Measurements from ENCODE around the gene ZNF609. TPM values are rescaled to one million over a fixed set of nuclear protein-coding genes. Genes with fewer than 3 reads are reported as not detected.

Gene ZNF609
- total RNA-seq, 1 donor: 20.6 TPM

DNA sequence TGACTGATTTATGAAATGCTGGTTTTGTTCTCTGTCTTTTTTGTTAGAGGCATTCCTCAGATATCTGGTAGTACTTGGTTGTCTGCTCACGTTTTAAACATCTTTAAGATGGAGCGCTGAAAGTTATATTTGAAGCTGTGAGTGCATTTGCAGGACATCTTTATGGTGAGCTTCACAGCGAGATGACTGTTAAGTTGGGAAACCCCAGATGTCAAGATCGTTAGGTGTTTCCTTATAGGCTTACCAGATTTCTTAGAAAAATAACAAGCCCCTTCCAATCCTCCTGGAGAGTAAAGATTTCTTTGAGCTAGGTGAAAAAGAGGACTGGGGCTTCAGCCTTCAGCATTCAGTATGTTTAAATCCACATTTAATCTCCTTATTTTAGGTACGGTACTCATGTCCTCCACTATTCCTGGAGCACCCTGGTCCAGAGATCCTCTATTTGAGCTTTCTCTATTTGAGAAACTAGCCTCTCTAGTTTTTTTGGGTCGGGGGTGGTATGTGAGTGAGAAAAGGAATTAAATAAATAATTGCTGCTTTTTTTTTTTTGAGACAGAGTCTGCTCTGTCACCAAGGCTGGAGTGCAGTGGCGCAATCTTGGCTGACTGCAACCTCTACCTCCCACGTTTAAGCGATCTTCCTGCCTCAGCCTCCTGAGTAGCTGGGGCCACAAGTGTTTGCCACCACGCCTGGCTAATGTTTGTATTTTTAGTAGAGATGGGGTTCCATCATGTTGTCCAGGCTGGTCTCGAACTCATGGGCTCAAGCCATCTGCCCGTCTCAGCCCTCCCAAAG lies 72.3 kb downstream of the ZNF609 start:
- TF ChIP-seq CTCF (IDR thresholded peaks at IDR 0.05; ENCODE audit: extremely low read depth, low read depth, low read length): no peak
- H3K36me3 ChIP-seq (ENCODE audit: insufficient read depth, low read length): no peaks in the 10 kb centered on the region
- no peak overlapping the region for H3K27ac ChIP-seq (ENCODE audit: low read depth, low read length)
- no peak overlapping the region for H2AFZ ChIP-seq (ENCODE audit: low read length)
- no peak overlapping the region for H3K4me3 ChIP-seq (ENCODE audit: insufficient read depth, low read length)
- peaks cover 28% of the 10 kb centered on the region for H4K20me1 ChIP-seq (ENCODE audit: insufficient read depth, low read length)
- H3K9me3 ChIP-seq (ENCODE audit: low read depth, low read length): no peaks in the 10 kb centered on the region
- H3K79me2 ChIP-seq (ENCODE audit: insufficient read depth, low read length): peaks cover 78% of the 10 kb centered on the region
- H3K4me1 ChIP-seq (ENCODE audit: insufficient read depth, low read length): peaks cover 9% of the 10 kb centered on the region
- no peak for DNase-seq (ENCODE audit: insufficient read length, low spot score, missing footprints)
- no peaks in the 10 kb centered on the region for H3K27me3 ChIP-seq (ENCODE audit: insufficient read depth, low read length)
- H3K4me2 ChIP-seq (ENCODE audit: insufficient read depth, low read length): no peak overlapping the region

- Histone ChIP-seq H3K27ac (ENCODE audit: low read depth, low read length) (peak overlapping the region; percentile 65), H3K27me3 (ENCODE audit: insufficient read depth, low read length) (no peaks in the 10 kb centered on the region), H3K36me3 (ENCODE audit: insufficient read depth, low read length) (no peaks in the 10 kb centered on the region), H3K4me3 (ENCODE audit: insufficient read depth, low read length) (no peak overlapping the region), H3K9me3 (ENCODE audit: low read depth, low read length) (no peaks in the 10 kb centered on the region), H2AFZ (ENCODE audit: low read length) (no peak overlapping the region), H4K20me1 (ENCODE audit: insufficient read depth, low read length) (peaks cover 23% of the 10 kb centered on the region), H3K4me1 (ENCODE audit: insufficient read depth, low read length) (peaks cover 8% of the 10 kb centered on the region), H3K79me2 (ENCODE audit: insufficient read depth, low read length) (peaks cover 76% of the 10 kb centered on the region), H3K4me2 (ENCODE audit: insufficient read depth, low read length) (peak overlapping the region; percentile 61)
- no peak for TF ChIP-seq CTCF (IDR thresholded peaks at IDR 0.05; ENCODE audit: extremely low read depth, low read depth, low read length)
- no peak for DNase-seq (ENCODE audit: insufficient read length, low spot score, missing footprints)
Measured at GRCh38 chr15:64535460-64536243, 75.3 kb downstream of the ZNF609 start.

- Histone ChIP-seq H3K4me1 (ENCODE audit: insufficient read depth, low read length) (peaks cover 8% of the 10 kb centered on the region), H3K27me3 (ENCODE audit: insufficient read depth, low read length) (no peaks in the 10 kb centered on the region), H4K20me1 (ENCODE audit: insufficient read depth, low read length) (peaks cover 16% of the 10 kb centered on the region), H3K27ac (ENCODE audit: low read depth, low read length) (peak overlapping the region; percentile 65), H3K36me3 (ENCODE audit: insufficient read depth, low read length) (no peaks in the 10 kb centered on the region), H3K4me2 (ENCODE audit: insufficient read depth, low read length) (peak overlapping the region; percentile 61), H2AFZ (ENCODE audit: low read length) (no peak overlapping the region), H3K4me3 (ENCODE audit: insufficient read depth, low read length) (no peak overlapping the region), H3K79me2 (ENCODE audit: insufficient read depth, low read length) (peaks cover 69% of the 10 kb centered on the region), H3K9me3 (ENCODE audit: low read depth, low read length) (no peaks in the 10 kb centered on the region)
- peak; percentile 97 for DNase-seq (ENCODE audit: insufficient read length, low spot score, missing footprints)
- no peak for TF ChIP-seq CTCF (IDR thresholded peaks at IDR 0.05; ENCODE audit: extremely low read depth, low read depth, low read length)
Measured at GRCh38 chr15:64536244-64536836, 76.0 kb downstream of the ZNF609 start.

DNA sequence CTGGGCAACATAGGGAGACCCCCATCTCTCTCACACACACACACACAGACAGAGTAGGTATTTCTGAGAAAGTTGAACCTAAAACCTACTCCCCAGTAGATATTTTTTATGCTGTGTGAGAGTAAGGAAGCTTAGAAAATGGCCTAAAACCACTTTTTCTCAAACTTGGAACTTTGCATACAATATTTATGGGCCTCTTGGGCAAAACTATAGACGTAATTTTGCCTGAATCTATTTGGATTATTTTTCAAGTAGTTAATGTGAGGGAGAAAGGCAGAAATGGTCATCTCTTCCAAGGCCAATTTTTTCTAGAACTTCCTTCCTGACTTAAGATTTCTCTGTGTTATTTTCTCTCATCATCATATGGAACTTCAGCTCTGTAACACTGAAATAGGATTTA lies 81.7 kb downstream of the ZNF609 start:
- Histone ChIP-seq H3K79me2 (ENCODE audit: insufficient read depth, low read length) (peaks cover 66% of the 10 kb centered on the region), H3K36me3 (ENCODE audit: insufficient read depth, low read length) (no peaks in the 10 kb centered on the region), H3K9me3 (ENCODE audit: low read depth, low read length) (no peaks in the 10 kb centered on the region), H3K27ac (ENCODE audit: low read depth, low read length) (no peak overlapping the region), H3K27me3 (ENCODE audit: insufficient read depth, low read length) (no peaks in the 10 kb centered on the region), H3K4me3 (ENCODE audit: insufficient read depth, low read length) (no peak overlapping the region), H2AFZ (ENCODE audit: low read length) (no peak overlapping the region), H3K4me1 (ENCODE audit: insufficient read depth, low read length) (no peaks in the 10 kb centered on the region), H4K20me1 (ENCODE audit: insufficient read depth, low read length) (peaks cover 30% of the 10 kb centered on the region), H3K4me2 (ENCODE audit: insufficient read depth, low read length) (no peak overlapping the region)
- TF ChIP-seq CTCF (IDR thresholded peaks at IDR 0.05; ENCODE audit: extremely low read depth, low read depth, low read length): no peak
- DNase-seq (ENCODE audit: insufficient read length, low spot score, missing footprints): no peak

All from osteoblast (primary cell).